RWPE1 (cell line): ENCODE data around the gene MMD2.

ENCODE experiments used
- CTCF ChIA-PET: fragments of 350-600 bp; sonication (Branson Sonifier 250); formaldehyde crosslinking; extraction: SDS; loops from one replicate; lab custom pipeline; 2021; lab: Yijun Ruan, JAX
- POLR2A ChIA-PET: fragments of 400-600 bp; formaldehyde crosslinking; extraction: SDS; loops from one replicate; lab custom pipeline; 2020; ENCODE audit warnings: antibody characterized with exemption; ENCODE audit not compliant: low non-redundant PET; lab: Yijun Ruan, JAX
- DNase-seq: peaks from one replicate; pipeline ENCODE4 v3.0.0; 2012; ENCODE audit warnings: low spot score
- H3K27ac ChIP-seq: fragments of 450-650 bp; 2 replicates; pipeline ENCODE4 v1.5.1; 2017
- TF ChIP-seq, protein P1 (sequence below): fragments of 450-650 bp; conservative IDR thresholded peaks from 2 replicates; pipeline ENCODE4 v1.5.1; 2017; ENCODE audit warnings: low read depth, mild to moderate bottlenecking

Gene MMD2

GRCh38 chr7:4957847-4958476 lies 1.0 kb downstream of the MMD2 start:
- no peak for DNase-seq
- H3K27ac ChIP-seq, result no peak overlapping the region
- ChIA-PET POLR2A (no interaction called here), CTCF (interaction anchor here (0.6 kb wide), 1 partner anchor 128 kb away, joined by 4 read pairs; no protein-coding TSS in a partner anchor)
- TF ChIP-seq, protein P1, sequence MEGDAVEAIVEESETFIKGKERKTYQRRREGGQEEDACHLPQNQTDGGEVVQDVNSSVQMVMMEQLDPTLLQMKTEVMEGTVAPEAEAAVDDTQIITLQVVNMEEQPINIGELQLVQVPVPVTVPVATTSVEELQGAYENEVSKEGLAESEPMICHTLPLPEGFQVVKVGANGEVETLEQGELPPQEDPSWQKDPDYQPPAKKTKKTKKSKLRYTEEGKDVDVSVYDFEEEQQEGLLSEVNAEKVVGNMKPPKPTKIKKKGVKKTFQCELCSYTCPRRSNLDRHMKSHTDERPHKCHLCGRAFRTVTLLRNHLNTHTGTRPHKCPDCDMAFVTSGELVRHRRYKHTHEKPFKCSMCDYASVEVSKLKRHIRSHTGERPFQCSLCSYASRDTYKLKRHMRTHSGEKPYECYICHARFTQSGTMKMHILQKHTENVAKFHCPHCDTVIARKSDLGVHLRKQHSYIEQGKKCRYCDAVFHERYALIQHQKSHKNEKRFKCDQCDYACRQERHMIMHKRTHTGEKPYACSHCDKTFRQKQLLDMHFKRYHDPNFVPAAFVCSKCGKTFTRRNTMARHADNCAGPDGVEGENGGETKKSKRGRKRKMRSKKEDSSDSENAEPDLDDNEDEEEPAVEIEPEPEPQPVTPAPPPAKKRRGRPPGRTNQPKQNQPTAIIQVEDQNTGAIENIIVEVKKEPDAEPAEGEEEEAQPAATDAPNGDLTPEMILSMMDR, result no peak

DNA sequence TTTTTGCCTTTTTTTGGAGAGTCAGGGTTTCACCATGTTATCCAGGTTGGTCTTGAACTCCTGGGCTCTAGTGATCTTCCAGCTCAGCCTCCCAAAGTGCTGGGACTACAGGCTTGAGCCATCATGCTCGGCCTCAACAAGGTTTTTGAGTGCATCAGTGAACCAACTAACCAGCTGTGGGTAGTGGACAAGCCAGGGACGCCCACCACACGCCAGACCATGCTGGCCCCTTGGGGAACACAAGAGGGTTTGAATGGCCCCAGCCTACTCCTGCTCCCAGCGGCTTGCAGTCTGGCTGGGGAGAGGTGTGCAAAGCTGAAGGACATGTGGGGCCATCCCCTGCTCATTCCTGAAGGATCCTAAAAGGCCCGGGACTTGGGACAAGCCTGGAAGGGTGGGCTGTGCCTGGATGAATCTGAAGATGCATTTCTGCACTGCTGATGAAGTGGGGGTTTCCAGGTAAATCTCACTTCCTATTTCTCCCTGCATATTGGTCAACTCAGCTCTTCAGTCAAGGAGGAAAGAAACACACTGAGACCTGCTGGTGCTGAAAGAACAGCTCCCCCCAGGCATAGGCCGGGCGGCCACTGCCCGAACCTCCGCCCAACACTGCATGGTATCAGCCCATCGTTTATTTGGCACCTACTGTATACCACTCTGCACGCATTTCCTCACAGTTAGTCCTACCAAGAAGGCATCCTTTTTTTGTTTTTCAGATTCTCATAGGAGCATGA lies 6.9 kb downstream of the MMD2 start:
- H3K27ac ChIP-seq, result no peak overlapping the region
- TF ChIP-seq, protein P1, result no peak
- DNase-seq, result no peak
- POLR2A ChIA-PET, result no interaction called here
- CTCF ChIA-PET, result interaction anchor here (0.6 kb wide), 1 partner anchor 136 kb away, joined by 3 read pairs; no protein-coding TSS in a partner anchor

GRCh38 chr7:4951304-4951703 lies 7.7 kb downstream of the MMD2 start:
- CTCF ChIA-PET, result no interaction called here
- DNase-seq, result no peak
- POLR2A ChIA-PET, result no interaction called here
- no peak overlapping the region for H3K27ac ChIP-seq
- TF ChIP-seq, protein P1, result no peak

DNA sequence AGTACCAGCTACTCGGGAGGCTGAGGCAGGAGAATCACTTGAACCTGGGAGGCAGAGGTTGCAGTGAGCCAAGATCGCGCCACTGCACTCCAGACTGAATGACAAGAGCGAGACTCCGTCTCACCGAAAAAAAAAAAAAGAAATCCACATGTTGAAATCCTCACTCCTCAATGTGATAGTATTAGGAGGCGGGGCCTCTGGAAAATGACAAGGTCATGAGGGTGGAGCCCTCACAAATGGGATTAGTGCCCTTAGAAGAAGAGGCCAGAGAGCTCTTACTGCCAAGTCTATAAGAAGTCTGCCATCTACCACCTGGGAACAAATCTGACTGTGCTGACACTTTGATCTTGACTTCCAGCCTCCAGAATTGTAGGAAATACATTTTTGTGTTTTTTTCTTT lies 10.6 kb downstream of the MMD2 start:
- ChIA-PET CTCF (no interaction called here), POLR2A (no interaction called here)
- no peak for DNase-seq
- H3K27ac ChIP-seq, result no peak overlapping the region
- TF ChIP-seq, protein P1, result no peak

- H3K27ac ChIP-seq, result no peak overlapping the region
- ChIA-PET CTCF (interaction anchor here (0.7 kb wide), 1 partner anchor 36 kb away, joined by 3 read pairs; no protein-coding TSS in a partner anchor), POLR2A (no interaction called here)
- no peak for DNase-seq
- TF ChIP-seq, protein P1, result no peak
These were observed 13.0 kb downstream of the MMD2 start for GRCh38 chr7:4945949-4946348.

GRCh38 chr7:4944939-4945338 lies 14.0 kb downstream of the MMD2 start:
- ChIA-PET POLR2A (no interaction called here), CTCF (no interaction called here)
- H3K27ac ChIP-seq, result no peak overlapping the region
- DNase-seq, result no peak
- TF ChIP-seq, protein P1, result no peak
